Dendritic cell treated with granulocyte-macrophage colony-stimulating factor and Interleukin-4, amounts not matched to agents 40 ng/mL and 50 ng/mL, for 4 days (primary cell): ENCODE measurements around the gene AUTS2.
"Not testable (repeated sequence)": the region's sequence is repeated elsewhere in the genome, so short reads cannot be mapped to it uniquely, and the experiment has no call there.

ENCODE experiments used
- H3K27ac Mint-ChIP-seq: one replicate; pipeline ENCODE4 v1.8.0; 2022; ENCODE audit warnings: mild to moderate bottlenecking, mixed read lengths
- H3K27me3 Mint-ChIP-seq: one replicate; pipeline ENCODE4 v1.8.0; 2022; ENCODE audit warnings: mild to moderate bottlenecking, mixed read lengths
- H3K36me3 Mint-ChIP-seq: one replicate; pipeline ENCODE4 v1.8.0; 2022; ENCODE audit warnings: low read depth, mixed read lengths
- H3K4me1 Mint-ChIP-seq: one replicate; pipeline ENCODE4 v1.8.0; 2022; ENCODE audit warnings: low read depth, mixed read lengths
- H3K4me3 Mint-ChIP-seq: one replicate; pipeline ENCODE4 v1.8.0; 2022; ENCODE audit warnings: mild to moderate bottlenecking, moderate library complexity, mixed read lengths
- H3K9me3 Mint-ChIP-seq: one replicate; pipeline ENCODE4 v1.8.0; 2022; ENCODE audit warnings: mixed read lengths
- intact Hi-C: fragments of 100-400 bp; cut with micrococcal nuclease; formaldehyde crosslinking; loops from one replicate; pipeline ENCODE4 v1.15.0; 2022

AUTS2 gene

DNA sequence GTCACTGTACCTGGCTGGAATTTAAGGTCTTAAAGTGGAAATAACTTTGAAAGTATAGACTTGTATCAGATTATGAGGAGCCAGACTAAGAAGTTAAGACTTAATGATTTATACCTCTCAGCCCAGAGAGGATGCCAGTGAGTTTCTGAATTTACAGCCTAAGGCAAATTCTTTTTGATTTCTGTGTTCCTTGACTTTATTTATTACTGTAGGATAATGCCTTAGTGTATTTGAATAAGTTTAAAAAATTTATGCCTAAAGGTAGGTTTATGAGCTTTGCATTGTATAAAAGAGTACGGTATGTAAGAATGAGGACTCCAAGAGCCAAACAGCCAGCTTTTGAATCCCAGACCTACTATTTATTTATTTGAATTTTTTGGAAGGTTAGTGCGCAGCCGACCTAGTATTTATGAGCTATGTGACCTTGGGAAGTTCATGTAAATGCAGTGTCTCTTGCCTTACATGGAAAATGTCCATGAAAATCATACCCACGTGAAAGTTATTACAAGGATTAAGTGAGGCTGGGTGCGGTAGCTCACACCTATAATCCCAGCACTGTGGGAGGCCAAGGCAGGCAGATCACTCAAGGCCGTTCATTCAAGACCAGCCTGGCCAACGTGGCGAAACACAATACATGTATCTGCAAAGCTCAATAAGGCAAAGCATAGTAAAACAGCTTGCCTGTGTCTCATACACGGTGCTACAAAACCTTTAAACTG lies 174.6 kb downstream of the AUTS2 start:
- Mint-ChIP-seq H3K27ac (no peak overlapping the region), H3K4me3 (no peak overlapping the region), H3K9me3 (no peaks in the 10 kb centered on the region), H3K4me1 (no peaks in the 10 kb centered on the region), H3K36me3 (no peaks in the 10 kb centered on the region), H3K27me3 (no peaks in the 10 kb centered on the region)
- intact Hi-C loops, result no loop called here

DNA sequence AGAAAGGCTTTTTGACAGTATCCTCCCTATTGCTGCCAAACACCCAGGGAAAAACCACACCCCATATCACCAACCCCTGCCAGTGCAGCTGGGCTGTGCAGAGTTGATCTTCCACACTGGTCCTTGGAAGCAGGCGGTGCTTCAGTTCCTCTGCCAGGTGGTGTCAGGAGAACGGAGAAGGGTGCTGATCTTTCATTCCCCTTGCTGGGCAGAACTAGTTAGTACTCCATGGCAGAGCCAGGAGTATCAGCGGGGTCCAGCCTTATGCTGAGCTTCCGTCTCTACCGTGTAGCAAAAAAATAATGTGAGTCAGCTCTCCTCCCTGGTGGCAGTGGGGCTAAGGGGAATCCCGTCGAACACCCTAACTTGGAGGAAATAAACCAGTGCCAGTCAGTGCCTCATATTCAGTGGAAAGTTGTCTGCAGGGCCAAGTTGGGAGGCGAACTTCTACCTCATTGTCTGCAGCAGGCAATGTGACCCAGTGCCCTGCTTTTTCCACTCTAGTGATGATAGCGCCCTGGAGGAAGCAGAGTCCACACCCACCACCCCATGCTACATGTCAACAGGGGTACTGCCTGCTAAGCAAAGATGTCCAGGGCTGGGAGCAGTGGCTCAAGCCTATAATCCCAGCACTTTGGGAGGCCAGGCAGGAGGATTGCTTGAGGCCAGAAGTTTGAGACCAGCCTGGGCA lies 175.4 kb downstream of the AUTS2 start:
- no peaks in the 10 kb centered on the region for H3K36me3 Mint-ChIP-seq
- no peaks in the 10 kb centered on the region for H3K9me3 Mint-ChIP-seq
- H3K4me3 Mint-ChIP-seq, result no peak overlapping the region
- no peak overlapping the region for H3K27ac Mint-ChIP-seq
- H3K4me1 Mint-ChIP-seq, result no peaks in the 10 kb centered on the region
- H3K27me3 Mint-ChIP-seq, result no peaks in the 10 kb centered on the region
- intact Hi-C loops, result no loop called here

DNA sequence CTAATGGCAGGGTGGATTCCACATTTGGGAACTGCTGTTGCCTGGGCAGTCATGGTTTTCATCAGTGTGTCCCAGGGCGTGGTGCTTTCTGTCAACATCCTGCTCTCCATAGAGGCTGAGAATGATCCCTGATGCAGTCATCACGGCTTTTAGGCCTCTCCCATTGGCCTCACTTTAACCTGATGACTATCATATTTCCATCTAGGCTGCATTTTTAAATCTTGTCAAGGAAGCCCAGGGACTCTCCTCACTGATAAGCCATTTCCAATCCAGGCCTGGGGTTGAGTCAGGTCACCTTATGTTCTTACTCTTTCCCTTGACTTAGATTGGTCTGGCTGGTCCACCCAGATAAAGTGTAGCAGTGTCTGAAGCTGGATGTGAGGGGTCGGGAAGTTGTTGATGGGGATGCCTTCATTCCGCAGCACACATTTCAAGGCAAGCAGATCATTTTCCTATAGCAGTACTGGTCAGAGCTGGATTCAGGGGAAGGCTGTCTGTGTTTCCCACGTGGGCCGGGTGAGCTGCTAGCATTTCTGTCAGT lies 177.0 kb downstream of the AUTS2 start:
- Mint-ChIP-seq H3K27ac (no peak overlapping the region), H3K4me1 (no peaks in the 10 kb centered on the region), H3K9me3 (no peaks in the 10 kb centered on the region), H3K4me3 (no peak overlapping the region), H3K36me3 (no peaks in the 10 kb centered on the region), H3K27me3 (no peaks in the 10 kb centered on the region)
- intact Hi-C loops, result no loop called here

DNA sequence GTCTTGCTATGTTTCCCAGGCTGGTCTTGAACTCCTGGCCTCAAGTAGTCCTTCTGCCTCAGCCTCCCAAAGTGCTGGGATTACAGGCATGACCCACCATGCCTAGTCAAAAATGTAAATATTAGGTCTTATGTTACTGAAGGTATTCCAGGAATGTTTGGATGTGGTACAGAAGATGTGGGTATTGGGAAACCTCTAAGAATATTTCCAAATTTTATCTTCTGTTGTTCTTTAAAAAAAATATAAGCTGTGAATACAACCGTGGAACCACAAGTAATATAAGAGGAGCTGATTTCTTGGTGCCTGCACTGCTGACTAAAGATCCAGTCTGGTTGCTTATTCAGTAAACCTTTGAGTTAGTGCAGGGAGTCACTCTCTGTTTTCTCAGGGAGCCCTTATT lies 178.3 kb downstream of the AUTS2 start:
- Mint-ChIP-seq H3K4me1 (no peaks in the 10 kb centered on the region), H3K27me3 (no peaks in the 10 kb centered on the region), H3K36me3 (no peaks in the 10 kb centered on the region), H3K9me3 (no peaks in the 10 kb centered on the region), H3K27ac (no peak overlapping the region), H3K4me3 (no peak overlapping the region)
- intact Hi-C loops, result no loop called here

DNA sequence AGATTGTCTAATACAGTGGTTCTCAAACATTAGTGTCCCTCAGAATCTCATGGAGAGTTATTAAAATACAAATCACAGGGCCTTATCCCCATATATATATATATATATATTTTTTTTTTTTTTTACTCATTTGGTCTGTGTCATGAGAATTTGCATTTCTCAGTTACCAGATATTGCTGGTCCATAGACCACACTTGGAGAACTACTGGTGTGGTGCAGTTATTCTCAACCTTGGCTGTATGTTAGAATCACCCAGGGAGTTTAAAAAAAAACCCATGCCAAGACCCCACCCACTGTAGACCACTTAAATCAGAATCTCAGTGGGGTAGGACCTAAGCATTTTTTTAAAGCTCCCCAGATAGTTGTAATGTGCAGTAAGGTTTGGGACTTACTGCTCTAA lies 179.9 kb downstream of the AUTS2 start:
- no peak overlapping the region for H3K4me3 Mint-ChIP-seq
- H3K27ac Mint-ChIP-seq, result no peak overlapping the region
- no peaks in the 10 kb centered on the region for H3K9me3 Mint-ChIP-seq
- no peaks in the 10 kb centered on the region for H3K36me3 Mint-ChIP-seq
- H3K27me3 Mint-ChIP-seq, result no peaks in the 10 kb centered on the region
- H3K4me1 Mint-ChIP-seq, result no peaks in the 10 kb centered on the region
- intact Hi-C loops, result no loop called here

DNA sequence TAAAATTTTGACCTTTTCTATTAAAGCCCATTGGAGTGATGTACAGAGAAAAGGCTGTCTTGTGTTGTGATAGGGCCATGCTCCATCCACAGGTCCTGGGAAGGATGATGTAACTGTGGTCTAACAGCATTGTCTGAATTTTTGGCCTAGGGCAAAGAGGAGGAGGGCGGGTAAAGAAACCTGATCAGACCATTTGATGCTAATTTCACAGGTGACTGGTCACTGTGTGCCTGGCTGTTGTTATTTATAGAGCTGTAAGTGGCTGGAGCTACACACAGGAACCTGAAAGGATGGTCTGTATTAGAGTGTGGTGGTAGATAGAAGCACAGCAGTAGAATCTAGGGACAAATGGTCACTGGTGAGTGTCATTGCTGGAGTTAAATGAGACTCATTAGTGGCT lies 182.1 kb downstream of the AUTS2 start:
- Mint-ChIP-seq H3K4me3 (no peak overlapping the region), H3K4me1 (no peaks in the 10 kb centered on the region), H3K27ac (no peak overlapping the region), H3K36me3 (no peaks in the 10 kb centered on the region), H3K9me3 (no peaks in the 10 kb centered on the region), H3K27me3 (no peaks in the 10 kb centered on the region)
- intact Hi-C loops, result no loop called here

DNA sequence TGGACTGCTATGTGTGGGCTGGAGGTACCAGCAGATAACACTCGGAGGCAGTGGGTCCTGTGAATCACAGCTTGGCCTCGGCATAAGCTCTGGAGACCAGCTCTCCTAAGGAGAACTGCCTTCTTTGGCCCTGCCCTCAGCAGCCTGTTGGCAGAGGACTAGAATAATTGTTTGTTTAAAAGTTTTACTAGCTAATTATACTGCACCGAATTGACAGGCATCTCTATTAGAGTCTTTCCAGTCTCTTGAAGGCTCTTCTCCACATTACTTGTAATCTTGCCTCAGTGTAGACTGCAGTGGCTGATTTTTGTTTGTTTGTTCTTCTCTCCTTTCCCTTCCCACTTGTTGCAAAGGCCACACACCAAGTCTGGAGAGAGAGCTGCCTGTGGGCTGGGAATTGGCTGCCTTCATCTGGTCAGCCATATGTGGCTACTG lies 183.2 kb downstream of the AUTS2 start:
- intact Hi-C loops, result no loop called here
- H3K4me1 Mint-ChIP-seq, result no peaks in the 10 kb centered on the region
- no peak overlapping the region for H3K4me3 Mint-ChIP-seq
- H3K9me3 Mint-ChIP-seq, result no peaks in the 10 kb centered on the region
- H3K27me3 Mint-ChIP-seq, result no peaks in the 10 kb centered on the region
- H3K36me3 Mint-ChIP-seq, result no peaks in the 10 kb centered on the region
- H3K27ac Mint-ChIP-seq, result no peak overlapping the region

DNA sequence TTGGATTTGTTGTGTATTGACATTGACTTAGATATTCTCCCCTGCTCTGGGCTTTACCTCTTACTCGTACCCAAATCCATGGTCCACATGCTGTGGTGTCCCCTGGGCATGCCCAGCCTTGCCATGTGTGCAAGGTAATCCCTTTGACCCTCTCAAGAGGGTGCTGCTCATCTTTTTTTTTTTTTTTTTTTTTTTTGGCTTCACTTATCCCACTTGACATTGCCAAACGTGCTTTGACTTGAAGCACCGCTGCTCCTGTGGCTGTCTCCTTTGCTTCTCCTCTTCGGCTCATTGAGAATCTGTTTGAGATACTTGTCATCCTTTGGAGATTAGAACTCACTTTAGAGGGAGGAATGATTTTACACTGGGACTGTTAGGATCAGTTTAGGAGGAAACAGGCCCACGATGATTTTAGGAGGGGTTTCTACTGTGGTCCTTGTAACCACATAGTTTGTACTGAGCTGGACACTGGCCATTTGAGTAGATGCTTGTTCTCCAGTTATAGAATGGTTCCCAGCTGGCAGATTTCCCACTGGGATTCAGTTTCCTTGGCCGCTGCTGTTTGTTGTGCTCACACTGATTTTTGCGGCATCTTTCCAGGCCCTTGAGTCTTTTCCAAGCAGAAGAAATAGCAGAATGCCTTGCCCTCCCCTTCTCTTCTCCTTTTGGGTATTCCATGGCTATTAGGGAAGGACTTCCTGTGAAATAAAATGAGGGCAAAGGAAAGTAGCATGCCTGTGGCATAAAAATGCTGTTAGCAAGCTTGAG lies 184.8 kb downstream of the AUTS2 start:
- no peak overlapping the region for H3K27ac Mint-ChIP-seq
- H3K9me3 Mint-ChIP-seq, result no peaks in the 10 kb centered on the region
- H3K27me3 Mint-ChIP-seq, result no peaks in the 10 kb centered on the region
- no peaks in the 10 kb centered on the region for H3K36me3 Mint-ChIP-seq
- H3K4me1 Mint-ChIP-seq, result no peaks in the 10 kb centered on the region
- intact Hi-C loops, result no loop called here
- no peak overlapping the region for H3K4me3 Mint-ChIP-seq

DNA sequence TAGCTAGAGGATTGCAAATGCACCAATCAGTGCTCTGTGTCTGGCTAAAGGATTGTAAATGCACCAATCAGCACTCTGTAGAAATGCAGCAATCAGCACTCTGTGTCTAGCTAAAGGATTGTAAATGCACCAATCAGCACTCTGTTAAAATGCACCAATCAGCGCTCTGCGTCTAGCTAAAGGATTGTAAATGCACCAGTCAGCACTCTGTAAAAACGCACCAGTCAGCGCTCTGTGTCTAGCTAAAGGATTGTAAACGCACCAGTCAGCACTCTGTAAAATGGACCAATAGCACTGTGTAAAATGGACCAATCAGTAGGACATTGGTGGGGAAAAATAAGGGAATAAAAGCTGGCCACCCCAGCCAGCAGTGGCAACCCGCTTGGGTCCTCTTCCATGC lies 187.9 kb downstream of the AUTS2 start:
- H3K27me3 Mint-ChIP-seq, H3K27ac Mint-ChIP-seq, H3K9me3 Mint-ChIP-seq, intact Hi-C loops, H3K4me3 Mint-ChIP-seq, H3K36me3 Mint-ChIP-seq, H3K4me1 Mint-ChIP-seq: not testable (repeated sequence)

DNA sequence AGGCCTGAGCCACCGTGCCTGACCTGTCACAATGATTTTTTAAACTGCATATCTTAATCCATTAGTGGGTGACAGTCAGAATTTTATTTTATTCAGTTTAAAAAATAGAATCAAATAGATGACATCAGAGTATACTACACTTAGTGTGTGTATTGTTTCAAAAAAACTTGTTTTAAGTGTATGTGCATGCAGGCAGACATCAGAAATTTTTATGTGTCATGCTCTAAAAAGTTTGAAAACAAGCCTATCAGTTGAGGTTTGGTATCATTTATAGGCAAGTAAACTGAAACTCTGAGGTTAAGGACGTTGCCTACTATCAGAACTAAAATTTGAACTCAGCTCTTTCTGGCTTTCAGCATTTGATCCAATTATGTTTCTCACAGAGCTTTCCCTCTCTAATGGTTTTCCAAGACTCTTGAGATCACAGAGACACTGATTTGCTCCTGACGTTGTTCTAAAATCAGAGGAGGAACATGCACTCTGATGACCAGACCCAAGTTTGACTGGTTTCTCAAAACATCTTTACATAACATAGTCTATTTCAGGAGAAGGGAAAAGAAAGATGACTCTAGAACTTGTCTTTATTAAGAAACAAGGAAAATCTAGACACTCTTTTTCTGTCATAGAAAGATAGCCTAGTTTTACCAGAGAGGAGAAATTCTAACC lies 188.6 kb downstream of the AUTS2 start:
- intact Hi-C loops, result no loop called here
- no peaks in the 10 kb centered on the region for H3K36me3 Mint-ChIP-seq

DNA sequence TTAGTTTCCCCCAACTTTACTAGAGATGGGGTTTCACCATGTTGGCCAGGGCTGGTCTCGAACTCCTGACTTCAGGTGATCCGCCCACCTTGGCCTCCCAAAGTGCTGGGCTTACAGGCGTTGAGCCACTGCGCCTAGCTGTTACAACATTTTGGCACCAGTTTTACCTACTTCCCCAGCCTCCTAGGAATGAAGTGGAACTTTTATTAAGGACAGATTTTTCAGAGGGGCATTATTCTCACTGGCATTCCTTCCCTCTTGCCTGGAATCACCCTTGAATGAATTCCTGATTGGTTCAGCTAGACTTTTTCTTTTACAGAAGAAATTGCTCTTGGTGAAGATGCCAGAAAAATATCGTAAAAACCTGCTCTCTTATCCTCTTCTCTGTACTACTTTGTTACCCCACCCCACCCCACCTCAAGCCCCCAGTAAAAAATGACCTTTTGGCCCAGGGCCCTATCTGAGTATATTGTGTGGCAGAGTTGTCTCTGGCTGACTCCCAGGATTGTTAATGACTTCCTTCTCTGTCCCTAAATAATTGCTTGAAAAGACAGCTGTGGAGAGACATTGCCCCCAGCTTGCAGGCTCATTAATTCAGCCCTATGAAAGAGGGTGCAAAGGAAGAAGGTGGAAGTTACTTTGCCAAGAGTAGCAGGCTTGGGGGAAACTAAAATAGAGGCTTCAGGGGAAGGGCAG lies 189.6 kb downstream of the AUTS2 start:
- H3K4me3 Mint-ChIP-seq, result no peak overlapping the region
- intact Hi-C loops, result no loop called here
- H3K36me3 Mint-ChIP-seq, result no peaks in the 10 kb centered on the region
- H3K27me3 Mint-ChIP-seq, result no peaks in the 10 kb centered on the region
- H3K4me1 Mint-ChIP-seq, result no peaks in the 10 kb centered on the region
- H3K27ac Mint-ChIP-seq, result no peak overlapping the region
- no peaks in the 10 kb centered on the region for H3K9me3 Mint-ChIP-seq

More for the DNA sequence above, 188.6 kb downstream of the AUTS2 start:
- no peaks in the 10 kb centered on the region for H3K27me3 Mint-ChIP-seq
- no peaks in the 10 kb centered on the region for H3K9me3 Mint-ChIP-seq
- H3K27ac Mint-ChIP-seq, result no peak overlapping the region
- no peaks in the 10 kb centered on the region for H3K4me1 Mint-ChIP-seq
- H3K4me3 Mint-ChIP-seq, result no peak overlapping the region

DNA sequence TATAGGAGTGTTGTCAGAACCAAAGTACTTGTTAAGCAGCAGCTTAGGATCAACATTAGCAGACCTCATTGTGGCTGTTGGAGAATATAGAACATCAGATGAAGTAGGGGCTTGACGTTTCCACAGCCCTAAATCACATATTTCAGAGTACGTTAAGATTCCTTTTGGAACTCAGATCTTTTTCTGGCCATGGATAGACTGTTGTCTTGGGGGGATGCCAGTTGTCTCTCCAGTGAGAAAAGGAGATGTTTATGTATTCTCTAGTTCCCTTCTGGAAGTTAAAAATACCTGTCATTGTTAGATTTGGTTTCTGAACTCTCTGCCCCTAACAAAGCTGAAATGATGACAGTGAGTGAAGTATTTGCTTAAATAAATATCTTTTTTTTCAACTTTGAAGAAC lies 191.3 kb downstream of the AUTS2 start:
- no peaks in the 10 kb centered on the region for H3K27me3 Mint-ChIP-seq
- H3K27ac Mint-ChIP-seq, result no peak overlapping the region
- no peaks in the 10 kb centered on the region for H3K36me3 Mint-ChIP-seq
- no peak overlapping the region for H3K4me3 Mint-ChIP-seq
- no peaks in the 10 kb centered on the region for H3K9me3 Mint-ChIP-seq
- intact Hi-C loops, result no loop called here
- no peaks in the 10 kb centered on the region for H3K4me1 Mint-ChIP-seq

DNA sequence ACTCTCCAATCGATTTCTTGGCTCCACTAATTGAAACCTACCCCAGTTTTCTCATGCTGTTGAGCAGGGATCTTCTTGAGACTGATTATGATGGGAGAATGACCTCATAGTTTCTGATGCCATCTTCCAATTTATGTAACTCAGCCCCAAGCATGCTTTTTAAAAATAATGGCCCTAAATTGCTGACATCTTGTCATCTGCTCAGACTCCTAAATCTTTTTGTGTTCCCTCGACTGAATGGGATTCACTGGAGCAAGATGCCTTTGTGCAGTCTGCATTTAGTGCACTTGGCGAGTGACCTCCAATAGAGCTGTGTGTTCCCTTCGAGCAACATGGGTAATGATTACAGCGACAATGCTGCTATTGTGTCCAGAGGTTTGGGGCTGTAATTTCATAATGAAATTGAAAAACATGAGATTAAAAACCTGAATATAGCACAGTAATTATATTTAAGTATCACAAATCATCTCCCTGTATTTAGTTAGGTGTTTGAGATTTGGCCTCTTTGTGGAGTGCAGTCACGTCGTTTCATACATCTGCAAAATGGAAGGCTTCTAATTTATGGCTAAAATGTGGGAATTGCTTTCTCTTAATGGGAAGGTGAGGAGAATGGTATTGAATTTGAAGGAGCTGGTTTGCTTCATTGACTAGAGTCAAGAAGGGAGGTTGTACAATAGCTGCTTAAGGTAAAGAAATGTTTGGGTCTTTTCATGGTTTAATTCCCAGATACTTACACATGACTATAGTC lies 192.9 kb downstream of the AUTS2 start:
- H3K9me3 Mint-ChIP-seq, result no peaks in the 10 kb centered on the region
- no peak overlapping the region for H3K27ac Mint-ChIP-seq
- no peak overlapping the region for H3K4me3 Mint-ChIP-seq
- H3K27me3 Mint-ChIP-seq, result no peaks in the 10 kb centered on the region
- H3K36me3 Mint-ChIP-seq, result no peaks in the 10 kb centered on the region
- no peaks in the 10 kb centered on the region for H3K4me1 Mint-ChIP-seq
- intact Hi-C loops, result no loop called here
